Measurements from ENCODE around the gene TMEM223.

DNA sequence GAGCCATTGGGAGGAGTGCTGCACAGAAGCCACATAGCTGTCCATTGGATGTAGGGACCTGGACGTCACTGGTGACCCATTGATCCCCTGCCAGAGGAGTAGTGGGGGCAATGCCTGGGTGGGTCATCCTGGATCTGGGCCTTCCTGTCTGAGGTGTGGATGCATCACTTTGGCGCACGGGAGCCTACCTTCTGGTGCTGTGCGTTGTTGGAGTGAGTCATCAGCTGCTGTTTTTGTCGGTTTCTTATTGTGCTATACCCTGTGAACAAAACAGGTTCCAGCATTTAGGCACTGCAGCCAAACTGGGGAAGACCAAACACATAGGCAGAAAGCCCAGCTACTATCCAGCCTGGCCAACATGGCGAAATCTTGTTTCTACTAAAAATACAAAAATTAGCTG lies 17.4 kb downstream of the TMEM223 start:
- TF ChIP-seq, protein P1, sequence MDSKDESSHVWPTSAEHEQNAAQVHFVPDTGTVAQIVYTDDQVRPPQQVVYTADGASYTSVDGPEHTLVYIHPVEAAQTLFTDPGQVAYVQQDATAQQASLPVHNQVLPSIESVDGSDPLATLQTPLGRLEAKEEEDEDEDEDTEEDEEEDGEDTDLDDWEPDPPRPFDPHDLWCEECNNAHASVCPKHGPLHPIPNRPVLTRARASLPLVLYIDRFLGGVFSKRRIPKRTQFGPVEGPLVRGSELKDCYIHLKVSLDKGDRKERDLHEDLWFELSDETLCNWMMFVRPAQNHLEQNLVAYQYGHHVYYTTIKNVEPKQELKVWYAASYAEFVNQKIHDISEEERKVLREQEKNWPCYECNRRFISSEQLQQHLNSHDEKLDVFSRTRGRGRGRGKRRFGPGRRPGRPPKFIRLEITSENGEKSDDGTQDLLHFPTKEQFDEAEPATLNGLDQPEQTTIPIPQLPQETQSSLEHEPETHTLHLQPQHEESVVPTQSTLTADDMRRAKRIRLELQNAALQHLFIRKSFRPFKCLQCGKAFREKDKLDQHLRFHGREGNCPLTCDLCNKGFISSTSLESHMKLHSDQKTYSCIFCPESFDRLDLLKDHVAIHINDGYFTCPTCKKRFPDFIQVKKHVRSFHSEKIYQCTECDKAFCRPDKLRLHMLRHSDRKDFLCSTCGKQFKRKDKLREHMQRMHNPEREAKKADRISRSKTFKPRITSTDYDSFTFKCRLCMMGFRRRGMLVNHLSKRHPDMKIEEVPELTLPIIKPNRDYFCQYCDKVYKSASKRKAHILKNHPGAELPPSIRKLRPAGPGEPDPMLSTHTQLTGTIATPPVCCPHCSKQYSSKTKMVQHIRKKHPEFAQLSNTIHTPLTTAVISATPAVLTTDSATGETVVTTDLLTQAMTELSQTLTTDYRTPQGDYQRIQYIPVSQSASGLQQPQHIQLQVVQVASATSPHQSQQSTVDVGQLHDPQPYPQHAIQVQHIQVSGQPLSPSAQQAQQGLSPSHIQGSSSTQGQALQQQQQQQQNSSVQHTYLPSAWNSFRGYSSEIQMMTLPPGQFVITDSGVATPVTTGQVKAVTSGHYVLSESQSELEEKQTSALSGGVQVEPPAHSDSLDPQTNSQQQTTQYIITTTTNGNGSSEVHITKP (tag by site-specific recombination; IDR thresholded peaks at IDR 0.05), result no peak
- no peak for TF ChIP-seq ZNF600 (tag by site-specific recombination; IDR thresholded peaks at IDR 0.05)
- TF ChIP-seq, protein P2, sequence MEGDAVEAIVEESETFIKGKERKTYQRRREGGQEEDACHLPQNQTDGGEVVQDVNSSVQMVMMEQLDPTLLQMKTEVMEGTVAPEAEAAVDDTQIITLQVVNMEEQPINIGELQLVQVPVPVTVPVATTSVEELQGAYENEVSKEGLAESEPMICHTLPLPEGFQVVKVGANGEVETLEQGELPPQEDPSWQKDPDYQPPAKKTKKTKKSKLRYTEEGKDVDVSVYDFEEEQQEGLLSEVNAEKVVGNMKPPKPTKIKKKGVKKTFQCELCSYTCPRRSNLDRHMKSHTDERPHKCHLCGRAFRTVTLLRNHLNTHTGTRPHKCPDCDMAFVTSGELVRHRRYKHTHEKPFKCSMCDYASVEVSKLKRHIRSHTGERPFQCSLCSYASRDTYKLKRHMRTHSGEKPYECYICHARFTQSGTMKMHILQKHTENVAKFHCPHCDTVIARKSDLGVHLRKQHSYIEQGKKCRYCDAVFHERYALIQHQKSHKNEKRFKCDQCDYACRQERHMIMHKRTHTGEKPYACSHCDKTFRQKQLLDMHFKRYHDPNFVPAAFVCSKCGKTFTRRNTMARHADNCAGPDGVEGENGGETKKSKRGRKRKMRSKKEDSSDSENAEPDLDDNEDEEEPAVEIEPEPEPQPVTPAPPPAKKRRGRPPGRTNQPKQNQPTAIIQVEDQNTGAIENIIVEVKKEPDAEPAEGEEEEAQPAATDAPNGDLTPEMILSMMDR (tag by site-specific recombination; IDR thresholded peaks at IDR 0.05), result no peak
